Thyroid gland (tissue), 4 donors: ENCODE measurements around the gene PIK3CD. TPM values are rescaled to one million over a fixed set of nuclear protein-coding genes. Genes with fewer than 3 reads are reported as not detected.
"Not testable (repeated sequence)": the region's sequence is repeated elsewhere in the genome, so short reads cannot be mapped to it uniquely, and the experiment has no call there.

ENCODE experiments used
- DNase-seq, 2 donors: peaks; one replicate each; pipeline ENCODE4 v3.0.0-alpha.2; 2019
- H3K27ac ChIP-seq, 3 donors: fragments of 200-600 bp; sonication (generic); 1 replicate in 2 of 3; 2 replicates in 1 of 3; pipeline ENCODE4 v1.5.1; 2016 to 2019; ENCODE audit warnings: mild to moderate bottlenecking in 1 of 3, moderate library complexity in 1 of 3
- H3K27me3 ChIP-seq: fragments of 200-600 bp; sonication (generic); one replicate; pipeline ENCODE4 v1.5.1; 2019
- H3K36me3 ChIP-seq, 2 donors: fragments of 200-600 bp; sonication (generic); one replicate each; pipeline ENCODE4 v1.5.1; 2016 to 2019
- H3K4me1 ChIP-seq, 2 donors: fragments of 200-600 bp; sonication (generic); one replicate each; pipeline ENCODE4 v1.5.1; 2017 to 2019
- H3K4me3 ChIP-seq, 3 donors: fragments of 200-600 bp; sonication (generic); replicated peaks in 1 of 3; 1 replicate in 2 of 3; 2 replicates in 1 of 3; pipeline ENCODE4 v1.5.1; 2016; ENCODE audit warnings: mild to moderate bottlenecking in 1 of 3
- H3K9me3 ChIP-seq: fragments of 200-600 bp; sonication (generic); one replicate; pipeline ENCODE4 v1.5.1; 2017
- POLR2A ChIP-seq, 2 donors: fragments of 450-650 bp; IDR thresholded peaks; one replicate each; pipeline ENCODE4 v1.6.1; 2017; ENCODE audit warnings: antibody characterized with exemption in 2 of 2, mild to moderate bottlenecking in 2 of 2, moderate library complexity in 1 of 2
- WGBS, 2 donors: methylation state at CpG; one replicate each; pipeline ENCODE4 v1.1.5; 2017; 5-methylcytosine and 5-hydroxymethylcytosine counted together
- intact Hi-C: fragments of 100-400 bp; cut with DNase I; formaldehyde crosslinking; loops from one replicate; pipeline ENCODE4 v1.15.1; 2023
- total RNA-seq, 4 donors: library from RNA; depleted of rRNA; stranded (reverse); fragments of >200 nt; gene quantifications; one replicate each; pipeline ENCODE4 v1.2.3, GENCODE V29; 2016
- TF ChIP-seq, protein P1 (sequence below), 6 experiments: fragments of 200-600 bp in 3 of 6; fragments of 450-650 bp in 3 of 6; sonication (generic) in 3 of 6; IDR thresholded peaks; one replicate each; pipeline ENCODE4 v1.5.1; 2016 to 2019; ENCODE audit warnings: antibody characterized with exemption in 6 of 6, mild to moderate bottlenecking in 2 of 6, inconsistent platforms in 1 of 6, moderate library complexity in 1 of 6

PIK3CD gene
- total RNA-seq, 4 donors from 2014 or later: 5.9 to 9.5 (median 7.7) TPM

DNA sequence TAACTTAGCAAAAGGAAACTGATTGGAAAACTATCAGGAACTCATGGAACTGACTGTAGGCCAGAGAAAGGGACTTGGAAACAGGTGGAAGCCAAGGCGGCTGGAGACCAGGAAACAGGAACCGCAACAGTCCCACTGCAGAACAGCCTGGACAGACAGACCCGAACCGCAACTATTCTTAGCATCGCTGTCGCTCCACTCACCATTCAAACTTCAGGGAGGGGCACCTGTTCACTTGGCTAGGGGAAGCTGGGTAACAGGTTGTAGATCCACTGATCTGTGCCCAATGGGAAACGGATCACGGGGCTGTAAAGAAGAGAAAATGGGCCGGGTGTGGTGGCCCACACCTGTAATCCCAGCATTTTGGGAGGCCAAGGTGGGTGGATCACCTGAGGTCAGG lies 110.3 kb downstream of the PIK3CD start:
- intact Hi-C loops: no loop called here
- Histone ChIP-seq H3K36me3 (no peaks in the 10 kb centered on the region), H3K9me3 (no peaks in the 10 kb centered on the region), H3K27ac (no peak overlapping the region), H3K27me3 (no peaks in the 10 kb centered on the region), H3K4me3 (no peak overlapping the region), H3K4me1 (no peaks in the 10 kb centered on the region)
- WGBS, 2 donors: 90 to 95% methylated on average over 9 of the region's 9 CpGs
- DNase-seq: no peak
- no peak for TF ChIP-seq POLR2A (IDR thresholded peaks at IDR 0.05)
- TF ChIP-seq, protein P1, sequence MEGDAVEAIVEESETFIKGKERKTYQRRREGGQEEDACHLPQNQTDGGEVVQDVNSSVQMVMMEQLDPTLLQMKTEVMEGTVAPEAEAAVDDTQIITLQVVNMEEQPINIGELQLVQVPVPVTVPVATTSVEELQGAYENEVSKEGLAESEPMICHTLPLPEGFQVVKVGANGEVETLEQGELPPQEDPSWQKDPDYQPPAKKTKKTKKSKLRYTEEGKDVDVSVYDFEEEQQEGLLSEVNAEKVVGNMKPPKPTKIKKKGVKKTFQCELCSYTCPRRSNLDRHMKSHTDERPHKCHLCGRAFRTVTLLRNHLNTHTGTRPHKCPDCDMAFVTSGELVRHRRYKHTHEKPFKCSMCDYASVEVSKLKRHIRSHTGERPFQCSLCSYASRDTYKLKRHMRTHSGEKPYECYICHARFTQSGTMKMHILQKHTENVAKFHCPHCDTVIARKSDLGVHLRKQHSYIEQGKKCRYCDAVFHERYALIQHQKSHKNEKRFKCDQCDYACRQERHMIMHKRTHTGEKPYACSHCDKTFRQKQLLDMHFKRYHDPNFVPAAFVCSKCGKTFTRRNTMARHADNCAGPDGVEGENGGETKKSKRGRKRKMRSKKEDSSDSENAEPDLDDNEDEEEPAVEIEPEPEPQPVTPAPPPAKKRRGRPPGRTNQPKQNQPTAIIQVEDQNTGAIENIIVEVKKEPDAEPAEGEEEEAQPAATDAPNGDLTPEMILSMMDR (IDR thresholded peaks at IDR 0.05): no peak

DNA sequence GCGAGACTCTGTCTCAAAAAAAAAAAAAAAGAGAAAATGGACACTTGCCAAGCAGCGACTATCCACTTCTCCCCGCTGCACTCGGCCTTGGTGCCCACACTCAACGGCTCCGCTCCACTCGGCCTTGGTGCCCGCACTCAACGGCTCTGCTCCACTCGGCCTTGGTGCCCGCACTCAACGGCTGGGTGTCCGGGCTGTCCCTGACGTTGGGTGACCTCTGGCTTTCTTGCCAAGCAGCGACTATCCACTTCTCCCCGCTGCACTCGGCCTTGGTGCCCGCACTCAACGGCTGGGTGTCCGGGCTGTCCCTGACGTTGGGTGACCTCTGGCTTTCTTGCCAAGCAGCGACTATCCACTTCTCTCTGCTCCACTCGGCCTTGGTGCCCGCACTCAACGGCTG lies 110.9 kb downstream of the PIK3CD start:
- WGBS, 2 donors: 84 to 88% methylated on average over 22 to 25 of the region's 25 CpGs
- DNase-seq: peak in 1 of 2 donors; percentile 32
- H3K36me3 ChIP-seq, H3K27me3 ChIP-seq, H3K4me3 ChIP-seq, H3K9me3 ChIP-seq, intact Hi-C loops, H3K27ac ChIP-seq, H3K4me1 ChIP-seq: not testable (repeated sequence)

DNA sequence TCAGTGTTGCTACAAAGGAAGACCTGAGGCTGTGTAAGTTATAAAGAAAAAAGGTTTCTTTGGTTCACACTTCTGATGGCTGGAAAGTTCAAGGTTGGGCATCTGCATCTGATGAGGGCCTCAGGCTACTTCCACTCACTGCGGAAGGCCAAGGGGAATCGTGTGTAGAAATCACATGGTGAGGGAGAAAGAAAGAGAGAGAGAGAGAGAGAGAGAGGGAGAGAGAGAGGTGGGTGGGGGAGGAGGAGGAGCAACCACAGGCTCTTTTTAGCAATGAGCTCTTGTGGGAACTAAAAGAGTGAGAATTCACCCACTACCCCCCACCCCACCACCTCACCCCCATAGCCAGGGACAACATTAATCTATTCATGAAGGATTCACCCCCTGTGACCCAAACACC lies 112.4 kb downstream of the PIK3CD start:
- Histone ChIP-seq H3K27me3 (no peaks in the 10 kb centered on the region), H3K9me3 (no peaks in the 10 kb centered on the region), H3K4me1 (no peaks in the 10 kb centered on the region), H3K4me3 (no peak overlapping the region), H3K36me3 (no peaks in the 10 kb centered on the region), H3K27ac (no peak overlapping the region)
- no peak for TF ChIP-seq POLR2A (IDR thresholded peaks at IDR 0.05)
- TF ChIP-seq, protein P1 (IDR thresholded peaks at IDR 0.05): no peak
- no peak for DNase-seq
- intact Hi-C loops: no loop called here
- WGBS, 2 donors: 79 to 88% methylated on average over 2 of the region's 2 CpGs

DNA sequence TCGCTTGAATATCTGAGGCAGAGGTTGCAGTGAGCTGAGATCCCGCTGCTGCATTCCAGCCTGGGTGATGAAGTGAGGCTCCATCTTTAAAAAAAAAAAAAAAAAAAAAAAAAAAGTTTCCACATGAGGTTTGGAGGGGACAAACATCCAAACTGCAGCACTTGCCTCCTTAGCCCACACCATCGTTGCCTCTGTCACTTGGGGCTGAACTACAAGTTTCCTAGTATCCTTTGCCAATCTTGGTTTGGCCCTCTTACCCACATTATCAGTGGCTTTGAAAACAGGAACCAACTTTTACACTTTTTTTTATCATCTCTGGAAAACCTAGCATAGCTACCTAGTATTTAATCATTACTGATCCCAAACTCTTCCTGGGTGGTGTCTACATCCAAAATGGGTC lies 113.0 kb downstream of the PIK3CD start:
- Histone ChIP-seq H3K27ac (no peak overlapping the region), H3K9me3 (no peaks in the 10 kb centered on the region), H3K4me1 (no peaks in the 10 kb centered on the region), H3K4me3 (no peak overlapping the region), H3K27me3 (no peaks in the 10 kb centered on the region), H3K36me3 (no peaks in the 10 kb centered on the region)
- no peak for DNase-seq
- 88 to 89% methylated on average over 3 of the region's 3 CpGs for WGBS, 2 donors
- intact Hi-C loops: no loop called here
- TF ChIP-seq POLR2A (IDR thresholded peaks at IDR 0.05): no peak
- TF ChIP-seq, protein P1 (IDR thresholded peaks at IDR 0.05): no peak

DNA sequence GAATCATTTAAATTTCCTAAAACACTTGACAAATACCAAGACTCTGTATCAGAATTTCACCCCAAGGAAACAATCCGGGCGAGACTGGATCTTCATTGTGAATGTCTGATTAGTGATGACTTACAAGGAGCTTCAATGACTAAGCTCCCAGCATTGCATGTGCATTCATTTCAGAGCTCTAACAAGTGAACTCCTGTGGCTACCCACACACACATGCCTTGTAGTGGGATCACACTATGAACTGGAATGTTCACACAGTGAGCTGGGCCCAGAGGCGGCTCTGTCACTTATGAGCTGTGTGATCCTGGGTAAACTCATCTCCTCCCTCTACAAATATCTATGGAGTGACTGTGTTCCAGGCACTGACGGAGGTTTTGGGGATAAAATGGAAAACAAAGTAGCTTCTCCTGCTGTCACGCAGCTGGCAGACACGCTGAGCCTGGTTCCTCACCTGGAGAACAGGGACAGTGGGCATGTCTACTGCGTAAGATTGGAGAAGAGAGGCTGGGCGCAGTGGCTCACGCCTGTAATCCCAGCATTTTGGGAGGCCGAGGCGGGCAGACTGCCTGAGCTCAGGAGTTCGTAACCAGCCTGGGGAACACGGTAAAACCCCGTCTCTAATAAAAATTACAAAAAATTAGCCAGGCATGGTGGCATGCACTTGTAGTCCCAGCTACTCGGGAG lies 115.4 kb downstream of the PIK3CD start:
- WGBS, 2 donors: 96% methylated on average over 14 to 15 of the region's 15 CpGs
- no peak for DNase-seq
- no peak overlapping the region for H3K27ac ChIP-seq
- no peak overlapping the region for H3K4me3 ChIP-seq
- no peaks in the 10 kb centered on the region for H3K9me3 ChIP-seq
- intact Hi-C loops: no loop called here
- no peaks in the 10 kb centered on the region for H3K27me3 ChIP-seq
- no peak for TF ChIP-seq POLR2A (IDR thresholded peaks at IDR 0.05)
- TF ChIP-seq, protein P1 (IDR thresholded peaks at IDR 0.05): no peak
- no peaks in the 10 kb centered on the region for H3K36me3 ChIP-seq
- H3K4me1 ChIP-seq: no peaks in the 10 kb centered on the region
